Upper lobe of right lung (tissue), 1 donor: ENCODE measurements around the gene MPST. TPM values are rescaled to one million over a fixed set of nuclear protein-coding genes. Genes with fewer than 3 reads are reported as not detected.

ENCODE experiments used
- ATAC-seq: fragments of 200-7000 bp; cut with Tn5 transposase; one replicate; pipeline ENCODE4 v1.9.1; 2020; ENCODE audit warnings: mild to moderate bottlenecking, moderate library complexity
- DNase-seq: peaks from one replicate; pipeline ENCODE4 v3.0.0-alpha.2; 2020
- H3K27ac ChIP-seq: fragments of 200-600 bp; one replicate; pipeline ENCODE4 v1.8.0; 2022
- H3K27me3 ChIP-seq: fragments of 200-600 bp; one replicate; pipeline ENCODE4 v1.8.0; 2022; ENCODE audit warnings: mild to moderate bottlenecking
- H3K36me3 ChIP-seq: fragments of 200-600 bp; one replicate; pipeline ENCODE4 v1.8.0; 2022
- H3K4me1 ChIP-seq: fragments of 200-600 bp; one replicate; pipeline ENCODE4 v1.8.0; 2022
- H3K4me3 ChIP-seq: fragments of 200-600 bp; one replicate; pipeline ENCODE4 v1.8.0; 2022; ENCODE audit warnings: mild to moderate bottlenecking
- H3K9me3 ChIP-seq: fragments of 200-600 bp; one replicate; pipeline ENCODE4 v1.8.0; 2022
- intact Hi-C: fragments of 100-400 bp; cut with DNase I; formaldehyde crosslinking; loops from one replicate; pipeline ENCODE4 v1.11.0; 2022
- total RNA-seq: library from RNA; stranded (reverse); fragmentation: NEBNext Ultra II Directional; extraction: Animal tissue kit (Norgen Biotek cat#: 25700); gene quantifications from one replicate; pipeline ENCODE4 v1.2.1, GENCODE V29; 2021
- TF ChIP-seq, protein P1 (sequence below): fragments of 200-600 bp; IDR thresholded peaks from one replicate; pipeline ENCODE4 v1.8.0; 2022; ENCODE audit warnings: antibody characterized with exemption
- donor health status: DM: no; HTN: yes; CAD: no; lungs with severe emphysema.

Gene MPST
- total RNA-seq, 1 donor from 2014 or later: 71.4 TPM

DNA sequence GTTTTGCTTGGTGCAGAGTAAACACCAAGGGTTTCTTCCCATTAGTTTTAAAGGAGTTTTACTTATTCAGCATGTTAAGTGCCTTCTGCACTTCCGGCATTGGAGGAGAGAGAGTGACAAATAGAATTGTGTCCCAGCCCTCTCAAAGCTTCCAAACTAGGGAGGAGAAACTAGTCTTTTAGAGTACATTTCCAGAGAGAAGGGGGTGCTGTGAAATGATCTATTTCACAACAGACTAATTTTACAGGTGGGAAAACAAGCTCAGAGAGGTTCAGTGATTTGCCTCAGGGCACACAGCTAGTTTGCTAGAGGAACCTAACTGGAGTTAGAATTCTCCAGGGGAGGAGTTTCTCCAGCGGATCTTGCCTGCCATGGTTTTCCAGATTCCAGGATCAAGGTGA, 12.6 kb downstream of the MPST start:
- DNase-seq (no peak), ATAC-seq (peak; percentile 46)
- TF ChIP-seq, protein P1, sequence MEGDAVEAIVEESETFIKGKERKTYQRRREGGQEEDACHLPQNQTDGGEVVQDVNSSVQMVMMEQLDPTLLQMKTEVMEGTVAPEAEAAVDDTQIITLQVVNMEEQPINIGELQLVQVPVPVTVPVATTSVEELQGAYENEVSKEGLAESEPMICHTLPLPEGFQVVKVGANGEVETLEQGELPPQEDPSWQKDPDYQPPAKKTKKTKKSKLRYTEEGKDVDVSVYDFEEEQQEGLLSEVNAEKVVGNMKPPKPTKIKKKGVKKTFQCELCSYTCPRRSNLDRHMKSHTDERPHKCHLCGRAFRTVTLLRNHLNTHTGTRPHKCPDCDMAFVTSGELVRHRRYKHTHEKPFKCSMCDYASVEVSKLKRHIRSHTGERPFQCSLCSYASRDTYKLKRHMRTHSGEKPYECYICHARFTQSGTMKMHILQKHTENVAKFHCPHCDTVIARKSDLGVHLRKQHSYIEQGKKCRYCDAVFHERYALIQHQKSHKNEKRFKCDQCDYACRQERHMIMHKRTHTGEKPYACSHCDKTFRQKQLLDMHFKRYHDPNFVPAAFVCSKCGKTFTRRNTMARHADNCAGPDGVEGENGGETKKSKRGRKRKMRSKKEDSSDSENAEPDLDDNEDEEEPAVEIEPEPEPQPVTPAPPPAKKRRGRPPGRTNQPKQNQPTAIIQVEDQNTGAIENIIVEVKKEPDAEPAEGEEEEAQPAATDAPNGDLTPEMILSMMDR: no peak
- Histone ChIP-seq H3K9me3 (no peaks in the 10 kb centered on the region), H3K4me3 (no peak overlapping the region), H3K36me3 (peaks cover 33% of the 10 kb centered on the region), H3K27me3 (no peaks in the 10 kb centered on the region), H3K4me1 (peaks cover 15% of the 10 kb centered on the region), H3K27ac (peak overlapping the region; percentile 74)
- intact Hi-C loops: no loop called here

DNA sequence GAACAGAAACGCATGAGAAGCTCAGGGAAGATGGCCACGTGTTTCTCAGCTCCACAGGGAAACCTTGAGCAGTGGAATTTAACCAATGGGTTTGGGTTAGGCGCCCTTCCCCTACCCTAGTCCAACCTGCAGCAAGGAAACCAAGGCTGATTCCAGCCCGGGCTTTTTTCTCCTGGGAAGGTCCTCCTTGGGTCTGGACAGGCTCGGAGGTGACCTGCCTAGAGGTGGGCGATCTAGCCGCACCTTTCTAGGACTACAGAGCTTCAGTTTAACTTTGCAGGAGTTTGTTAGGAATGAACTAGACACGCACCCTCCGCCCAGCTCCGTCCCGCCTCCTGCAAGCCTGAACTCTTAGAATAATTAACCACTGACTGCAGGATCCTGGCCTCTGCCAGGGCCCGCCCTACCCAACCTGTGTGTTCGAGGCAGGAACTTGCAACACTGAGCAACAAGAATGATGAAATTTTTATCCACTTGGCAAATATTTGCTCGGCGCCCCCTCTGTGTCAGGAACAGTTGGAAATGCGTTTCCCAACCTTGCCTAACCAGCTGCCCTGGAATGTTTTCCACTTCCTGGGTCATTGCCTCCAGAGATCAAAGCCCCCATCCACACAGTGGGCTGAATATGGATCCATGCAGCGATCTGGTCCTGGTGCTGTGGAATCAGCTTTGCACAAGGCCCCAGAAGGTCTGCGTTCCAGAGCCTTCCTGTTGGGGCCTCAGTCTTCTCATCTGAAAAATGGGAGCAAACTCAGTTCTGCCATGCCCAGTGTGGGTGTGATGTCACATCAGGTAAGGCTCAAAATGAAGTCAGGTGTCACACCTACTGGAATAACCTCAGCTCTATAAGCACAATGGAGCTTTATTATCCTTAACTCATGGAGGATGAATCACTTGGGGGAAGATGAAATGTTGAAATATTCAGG, 13.3 kb downstream of the MPST start:
- TF ChIP-seq, protein P1: no peak
- H3K9me3 ChIP-seq: no peaks in the 10 kb centered on the region
- peaks cover 15% of the 10 kb centered on the region for H3K4me1 ChIP-seq
- ATAC-seq (peak; percentile 92), DNase-seq (peak; percentile 90)
- H3K4me3 ChIP-seq: no peak overlapping the region
- intact Hi-C loops: no loop called here
- peak overlapping the region; percentile 74 for H3K27ac ChIP-seq
- peaks cover 26% of the 10 kb centered on the region for H3K36me3 ChIP-seq
- no peaks in the 10 kb centered on the region for H3K27me3 ChIP-seq

DNA sequence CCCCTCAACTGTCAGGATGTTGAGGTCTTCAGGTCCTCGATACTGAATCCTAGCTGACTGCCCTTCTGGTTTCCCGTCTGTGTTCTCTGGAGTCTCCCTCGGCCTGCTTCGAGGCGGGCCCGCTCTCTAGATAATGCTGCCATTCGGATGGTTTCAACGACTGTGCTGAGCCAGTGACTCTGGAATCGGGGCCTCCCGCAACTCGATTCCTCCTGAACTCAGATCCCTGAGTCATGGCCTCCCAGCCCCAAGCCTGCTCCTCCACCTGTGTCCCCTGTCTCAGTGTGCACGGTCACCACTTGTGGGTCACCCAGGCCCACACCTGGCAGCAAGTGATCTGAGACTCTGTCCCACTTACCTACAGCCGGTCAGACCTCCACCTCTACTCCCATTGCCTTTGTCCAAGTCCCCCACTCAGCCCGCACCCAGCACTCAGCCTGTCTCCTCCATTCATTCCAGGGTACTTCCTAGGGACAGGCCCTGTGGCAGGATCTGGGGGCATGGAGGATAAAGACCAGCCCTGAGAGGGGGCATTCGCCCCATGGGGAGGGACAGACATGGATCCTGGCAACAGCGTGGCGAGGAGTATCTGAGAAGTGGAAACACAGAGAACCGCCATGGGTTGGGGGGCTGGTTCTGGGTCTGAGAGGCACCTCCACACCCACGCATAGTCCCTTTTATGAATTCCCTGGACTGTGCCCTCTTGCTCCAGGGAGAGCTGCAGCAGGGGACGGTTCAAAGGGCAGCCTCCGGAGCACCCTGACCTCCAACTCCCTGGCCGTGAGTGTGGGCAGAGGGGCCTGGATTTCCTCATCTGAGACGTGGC, 14.3 kb downstream of the MPST start:
- Histone ChIP-seq H3K4me1 (peaks cover 15% of the 10 kb centered on the region), H3K27ac (peak overlapping the region; percentile 7), H3K27me3 (no peaks in the 10 kb centered on the region), H3K4me3 (no peak overlapping the region), H3K36me3 (peaks cover 17% of the 10 kb centered on the region), H3K9me3 (no peaks in the 10 kb centered on the region)
- intact Hi-C loops: no loop called here
- DNase-seq: no peak
- TF ChIP-seq, protein P1: no peak
- no peak for ATAC-seq

DNA sequence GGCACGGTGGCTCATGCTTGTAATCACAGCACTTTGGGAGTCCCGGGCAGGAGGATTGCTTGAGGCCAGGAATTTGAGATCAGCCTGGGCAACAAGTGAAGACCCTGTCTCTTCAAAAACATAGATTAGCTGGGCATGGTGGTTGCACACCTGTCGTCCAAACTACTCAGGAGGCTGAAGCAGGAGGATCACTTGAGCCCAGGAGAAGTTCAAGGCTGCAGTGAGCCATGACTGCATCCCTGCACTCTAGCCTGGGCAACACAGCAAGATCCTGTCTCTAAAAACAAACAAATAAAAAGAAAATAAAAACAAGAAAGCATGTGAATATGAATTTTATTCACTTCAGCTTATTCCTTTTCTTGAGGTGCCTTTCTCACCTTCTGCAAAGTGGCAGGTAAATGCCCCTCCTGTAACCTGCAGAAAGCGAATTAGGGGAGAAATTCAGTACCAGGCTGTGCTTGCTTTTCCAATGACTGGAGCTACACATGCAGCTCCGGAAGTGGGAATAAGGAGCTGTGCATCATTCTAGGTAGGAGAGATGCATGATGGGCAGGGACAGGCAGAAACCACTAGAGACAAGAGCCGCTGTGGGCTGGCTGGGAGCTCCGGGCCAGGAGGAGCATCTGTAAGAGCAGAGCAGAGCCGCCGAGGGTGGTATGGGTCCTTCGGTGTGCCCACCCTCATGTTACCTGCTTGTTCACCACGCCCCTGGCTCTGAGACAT, 17.3 kb downstream of the MPST start:
- TF ChIP-seq, protein P1: no peak
- H3K36me3 ChIP-seq: no peaks in the 10 kb centered on the region
- H3K4me1 ChIP-seq: peaks cover 12% of the 10 kb centered on the region
- DNase-seq (no peak), ATAC-seq (no peak)
- no peaks in the 10 kb centered on the region for H3K27me3 ChIP-seq
- intact Hi-C loops: no loop called here
- H3K27ac ChIP-seq: no peak overlapping the region
- H3K4me3 ChIP-seq: no peak overlapping the region
- no peaks in the 10 kb centered on the region for H3K9me3 ChIP-seq

DNA sequence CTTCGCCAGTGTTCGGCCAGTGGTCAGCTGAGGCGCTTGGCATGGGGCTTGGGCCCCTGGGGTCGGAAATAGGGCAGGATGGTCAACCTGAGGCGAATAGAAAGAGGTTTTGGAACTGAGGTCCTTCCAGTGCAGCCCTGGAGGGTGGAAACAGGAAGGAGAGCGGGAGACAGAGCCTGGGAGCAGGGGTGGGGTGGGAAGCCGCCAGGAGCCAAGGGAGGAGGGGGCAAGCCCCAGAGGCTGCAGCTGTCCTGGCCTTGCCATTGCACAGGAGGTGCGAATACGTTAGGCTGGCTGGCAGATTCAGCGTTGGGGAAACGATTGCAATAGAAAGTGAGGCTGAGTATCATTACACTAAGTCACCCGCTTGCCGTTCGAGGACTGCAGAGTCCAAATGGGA, 18.1 kb downstream of the MPST start:
- intact Hi-C loops: no loop called here
- TF ChIP-seq, protein P1: no peak
- H3K27me3 ChIP-seq: no peaks in the 10 kb centered on the region
- H3K9me3 ChIP-seq: no peaks in the 10 kb centered on the region
- H3K27ac ChIP-seq: no peak overlapping the region
- H3K4me1 ChIP-seq: peaks cover 6% of the 10 kb centered on the region
- no peak overlapping the region for H3K4me3 ChIP-seq
- ATAC-seq: no peak
- DNase-seq: no peak
- no peaks in the 10 kb centered on the region for H3K36me3 ChIP-seq
